ENCODE measurements around the gene KCNQ2. TPM values are rescaled to one million over a fixed set of nuclear protein-coding genes. Genes with fewer than 3 reads are reported as not detected.

KCNQ2 gene
- total and polyA plus RNA-seq, 10 of the 15 experiments (the other 5 are each of a cell fraction or from before 2014, with no cell fraction given), result 0.06 to 0.49 (median 0.26) TPM; not detected in 7

DNA sequence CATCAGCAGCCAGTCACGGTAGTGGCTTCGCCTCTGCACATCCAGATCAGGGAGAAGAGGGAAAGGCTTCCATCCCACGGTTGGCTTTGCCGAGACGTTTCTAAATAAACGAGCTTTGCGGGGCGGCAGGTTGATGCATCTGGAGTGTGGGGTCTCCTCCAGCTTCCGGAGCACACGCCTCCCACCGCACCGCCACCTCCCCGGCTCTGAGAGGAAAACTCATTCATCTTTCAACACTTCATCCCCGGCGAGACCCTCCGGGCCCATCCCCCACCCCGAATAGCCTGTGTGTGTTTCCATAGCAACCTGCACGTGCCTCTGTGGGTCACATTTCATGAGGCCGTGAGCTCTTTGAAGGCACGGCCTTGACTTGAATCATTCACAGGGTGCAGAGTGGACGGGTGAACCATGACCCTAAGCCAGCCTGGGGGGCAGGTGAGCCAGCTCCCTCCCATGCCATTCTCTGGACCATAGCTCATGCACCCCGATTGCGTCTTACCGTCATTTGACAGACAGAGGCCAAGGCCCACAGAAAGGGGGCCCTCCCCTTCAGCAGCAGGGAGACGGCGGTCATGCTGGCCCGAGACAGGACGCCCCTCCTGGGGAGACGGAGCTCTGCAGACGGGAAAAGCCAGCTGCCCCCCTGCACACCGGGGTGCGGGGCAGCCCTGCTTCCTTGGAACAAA lies 95.1 kb downstream of the KCNQ2 start:
- CTCF ChIA-PET, result interaction anchor here (1.0 to 3.3 kb wide), 2 partner anchors 154 to 194 kb away, joined by 3 to 15 read pairs; no protein-coding TSS in a partner anchor

DNA sequence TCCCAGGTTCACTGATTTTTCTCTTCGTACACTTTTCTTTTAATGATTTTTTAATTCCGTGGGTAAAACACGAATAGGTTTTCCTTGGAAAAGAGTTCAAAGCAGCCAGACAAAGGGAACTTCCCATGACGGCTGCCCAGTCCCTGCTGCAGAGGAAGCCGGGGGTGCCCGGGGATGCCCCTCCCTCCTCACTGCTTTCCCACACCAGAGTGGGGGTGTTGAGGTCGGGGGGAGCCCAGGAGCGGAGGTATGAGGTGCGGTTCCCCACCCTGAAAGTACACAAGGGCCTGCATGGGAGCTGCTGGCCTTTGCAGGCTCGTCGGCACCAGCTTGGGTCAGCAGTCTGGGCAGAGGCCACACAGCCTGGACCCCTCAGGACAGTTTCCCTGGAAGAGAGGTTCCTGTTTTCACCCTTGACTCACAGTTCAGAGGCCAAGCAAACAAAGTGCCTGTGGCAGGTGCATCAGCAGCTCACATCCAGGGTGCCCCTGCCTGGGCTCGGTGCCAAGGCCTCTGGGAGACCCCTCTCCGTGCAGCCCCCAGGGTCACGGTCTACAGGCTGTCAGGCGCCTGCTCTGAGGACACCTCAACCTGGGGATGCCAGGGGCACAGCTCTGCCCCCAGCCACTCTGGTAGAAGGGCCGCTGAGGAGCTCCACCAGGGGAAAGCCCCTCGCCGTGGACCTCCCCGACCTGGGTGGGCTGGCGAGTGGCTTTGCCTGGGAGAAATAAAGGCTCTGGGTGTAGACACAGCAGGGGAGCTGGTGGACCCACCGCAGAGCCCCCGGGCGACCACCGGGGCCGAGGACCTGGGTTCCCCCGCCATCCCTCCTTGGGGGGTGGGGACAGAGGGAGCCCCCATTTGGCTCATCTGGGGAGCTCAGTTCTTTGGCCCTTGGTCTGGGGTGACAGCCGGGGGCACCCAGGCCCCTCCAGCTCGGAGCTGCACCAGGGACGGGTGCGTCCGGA lies 95.9 kb downstream of the KCNQ2 start:
- intact Hi-C loops (cut with micrococcal nuclease; ENCODE audit: unreplicated experiment), result no loop called here
- WGBS (ENCODE audit: insufficient coverage, insufficient replicate concordance, low lambda C conversion rate, missing lambda C conversion rate), result 33% methylated on average over 31 of the region's 31 CpGs
- ChIA-PET CTCF (interaction anchor here (1.0 to 3.3 kb wide), 2 partner anchors 153 to 194 kb away, joined by 3 to 15 read pairs; no protein-coding TSS in a partner anchor), POLR2A (no interaction called here), RAD21 (ENCODE audit: unreplicated experiment) (no interaction called here), SMC1A (ENCODE audit: uncharacterized antibody, unreplicated experiment) (no interaction called here)
- H3K79me2 ChIP-seq (ENCODE audit: control insufficient read depth, insufficient read depth, low read length), result no peaks in the 10 kb centered on the region
- in situ Hi-C loops (cut with MboI), result no loop called here
- H3K9ac ChIP-seq (ENCODE audit: control insufficient read depth, insufficient read depth, low read length), result no peak overlapping the region
- H3K4me1 ChIP-seq (ENCODE audit: control insufficient read depth, insufficient read depth, low read length), result no peaks in the 10 kb centered on the region
- no peak overlapping the region for H3K4me2 ChIP-seq (ENCODE audit: control insufficient read depth, insufficient read depth)
- no TSS peak for BruUV-seq (replicated peaks)
- ATAC-seq (no peak), FAIRE-seq (no peak), DNase-seq (ENCODE audit: low read depth, low spot score) (no peak)
- H2AFZ ChIP-seq (ENCODE audit: control insufficient read depth, low read depth, low read length), result no peak overlapping the region
- no peaks in the 10 kb centered on the region for H4K20me1 ChIP-seq (ENCODE audit: control insufficient read depth, insufficient read depth)
- H3K27ac ChIP-seq (ENCODE audit: control insufficient read depth, insufficient read depth), result no peak overlapping the region
- no peaks in the 10 kb centered on the region; a peak in 1 of 4 replicates for H3K27me3 ChIP-seq (replicated peaks in 1 of 2; ENCODE audit: control insufficient read depth in 2 of 2, insufficient read depth in 2 of 2, low read length in 1 of 2)
- H3K4me3 ChIP-seq, result no peak overlapping the region
- H3K9me3 ChIP-seq (replicated peaks; ENCODE audit: control insufficient read depth, insufficient read depth, low read length), result no peaks in the 10 kb centered on the region; the same call in 2 of the 3 replicates
- no peaks in the 10 kb centered on the region for H3K36me3 ChIP-seq (ENCODE audit: control insufficient read depth in 2 of 2, insufficient read depth in 2 of 2, low read length in 1 of 2)
- TF ChIP-seq, protein P1, sequence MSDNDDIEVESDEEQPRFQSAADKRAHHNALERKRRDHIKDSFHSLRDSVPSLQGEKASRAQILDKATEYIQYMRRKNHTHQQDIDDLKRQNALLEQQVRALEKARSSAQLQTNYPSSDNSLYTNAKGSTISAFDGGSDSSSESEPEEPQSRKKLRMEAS (IDR thresholded peaks at IDR 0.05; ENCODE audit: low read depth, low read length), result no peak
- no peak for TF ChIP-seq RCOR1 (conservative IDR thresholded peaks at IDR 0.05; ENCODE audit: low read depth, low read length)
- TF ChIP-seq, protein P2, sequence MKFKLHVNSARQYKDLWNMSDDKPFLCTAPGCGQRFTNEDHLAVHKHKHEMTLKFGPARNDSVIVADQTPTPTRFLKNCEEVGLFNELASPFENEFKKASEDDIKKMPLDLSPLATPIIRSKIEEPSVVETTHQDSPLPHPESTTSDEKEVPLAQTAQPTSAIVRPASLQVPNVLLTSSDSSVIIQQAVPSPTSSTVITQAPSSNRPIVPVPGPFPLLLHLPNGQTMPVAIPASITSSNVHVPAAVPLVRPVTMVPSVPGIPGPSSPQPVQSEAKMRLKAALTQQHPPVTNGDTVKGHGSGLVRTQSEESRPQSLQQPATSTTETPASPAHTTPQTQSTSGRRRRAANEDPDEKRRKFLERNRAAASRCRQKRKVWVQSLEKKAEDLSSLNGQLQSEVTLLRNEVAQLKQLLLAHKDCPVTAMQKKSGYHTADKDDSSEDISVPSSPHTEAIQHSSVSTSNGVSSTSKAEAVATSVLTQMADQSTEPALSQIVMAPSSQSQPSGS (IDR thresholded peaks at IDR 0.05; ENCODE audit: low read length), result no peak
- no peak for TF ChIP-seq PAX5 (IDR thresholded peaks at IDR 0.05; ENCODE audit: borderline replicate concordance, low read depth, low read length)
- TF ChIP-seq TBL1XR1 (IDR thresholded peaks at IDR 0.05; ENCODE audit: low read depth, low read length), result no peak
- TF ChIP-seq NFXL1 (IDR thresholded peaks at IDR 0.05; ENCODE audit: borderline replicate concordance), result no peak
- TF ChIP-seq RELA (IDR thresholded peaks at IDR 0.05; ENCODE audit: borderline replicate concordance, partially characterized antibody), result no peak
- TF ChIP-seq, protein P3, sequence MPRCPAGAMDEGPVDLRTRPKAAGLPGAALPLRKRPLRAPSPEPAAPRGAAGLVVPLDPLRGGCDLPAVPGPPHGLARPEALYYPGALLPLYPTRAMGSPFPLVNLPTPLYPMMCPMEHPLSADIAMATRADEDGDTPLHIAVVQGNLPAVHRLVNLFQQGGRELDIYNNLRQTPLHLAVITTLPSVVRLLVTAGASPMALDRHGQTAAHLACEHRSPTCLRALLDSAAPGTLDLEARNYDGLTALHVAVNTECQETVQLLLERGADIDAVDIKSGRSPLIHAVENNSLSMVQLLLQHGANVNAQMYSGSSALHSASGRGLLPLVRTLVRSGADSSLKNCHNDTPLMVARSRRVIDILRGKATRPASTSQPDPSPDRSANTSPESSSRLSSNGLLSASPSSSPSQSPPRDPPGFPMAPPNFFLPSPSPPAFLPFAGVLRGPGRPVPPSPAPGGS (IDR thresholded peaks at IDR 0.05; ENCODE audit: borderline replicate concordance, insufficient read depth, low read depth, low read length, poor library complexity, severe bottlenecking), result no peak
- TF ChIP-seq ATF7 (IDR thresholded peaks at IDR 0.05; ENCODE audit: low read depth), result no peak
- no peak for TF ChIP-seq GATAD2B (conservative IDR thresholded peaks at IDR 0.05; ENCODE audit: low read depth)
- no peak for TF ChIP-seq MTA2 (IDR thresholded peaks at IDR 0.05; ENCODE audit: low read depth)

More for the DNA sequence above, 95.1 kb downstream of the KCNQ2 start:
- ChIA-PET POLR2A (no interaction called here), SMC1A (ENCODE audit: uncharacterized antibody, unreplicated experiment) (no interaction called here), RAD21 (ENCODE audit: unreplicated experiment) (no interaction called here)
- H3K4me3 ChIP-seq, result no peak overlapping the region
- no peak overlapping the region for H2AFZ ChIP-seq (ENCODE audit: control insufficient read depth, low read depth, low read length)
- no peaks in the 10 kb centered on the region for H4K20me1 ChIP-seq (ENCODE audit: control insufficient read depth, insufficient read depth)
- DNase-seq (ENCODE audit: low read depth, low spot score), result no peak
- in situ Hi-C loops (cut with MboI) (no loop called here), intact Hi-C loops (cut with micrococcal nuclease; ENCODE audit: unreplicated experiment) (no loop called here)
- no peaks in the 10 kb centered on the region for H3K4me1 ChIP-seq (ENCODE audit: control insufficient read depth, insufficient read depth, low read length)
- WGBS (ENCODE audit: insufficient coverage, insufficient replicate concordance, low lambda C conversion rate, missing lambda C conversion rate), result 11% methylated on average over 32 of the region's 32 CpGs
- no peak overlapping the region for H3K27ac ChIP-seq (ENCODE audit: control insufficient read depth, insufficient read depth)
- H3K9me3 ChIP-seq (replicated peaks; ENCODE audit: control insufficient read depth, insufficient read depth, low read length), result no peaks in the 10 kb centered on the region; the same call in 2 of the 3 replicates
- no peaks in the 10 kb centered on the region for H3K79me2 ChIP-seq (ENCODE audit: control insufficient read depth, insufficient read depth, low read length)
- FAIRE-seq, result no peak
- no TSS peak for BruUV-seq (replicated peaks)
- TF ChIP-seq BHLHE40 (IDR thresholded peaks at IDR 0.05; ENCODE audit: borderline replicate concordance in 1 of 2, low read depth in 2 of 2, low read length in 1 of 2) (peak in 1 of 2 experiments; percentile 70; a peak in 2 of 4 replicates), DPF2 (IDR thresholded peaks at IDR 0.05) (no peak)
- no peaks in the 10 kb centered on the region; a peak in 1 of 4 replicates for H3K27me3 ChIP-seq (replicated peaks in 1 of 2; ENCODE audit: control insufficient read depth in 2 of 2, insufficient read depth in 2 of 2, low read length in 1 of 2)
- no peaks in the 10 kb centered on the region for H3K36me3 ChIP-seq (ENCODE audit: control insufficient read depth in 2 of 2, insufficient read depth in 2 of 2, low read length in 1 of 2)
- no peak overlapping the region for H3K4me2 ChIP-seq (ENCODE audit: control insufficient read depth, insufficient read depth)
- no peak overlapping the region for H3K9ac ChIP-seq (ENCODE audit: control insufficient read depth, insufficient read depth, low read length)
- no peak for ATAC-seq
